ENCODE measurements around the gene MTIF3. TPM values are rescaled to one million over a fixed set of nuclear protein-coding genes. Genes with fewer than 3 reads are reported as not detected.

The MTIF3 gene
- total RNA-seq, 3 donors from 2014 or later = 67.5 to 146 (median 72.7) TPM

GRCh38 chr13:27406178-27406939 lies 44.0 kb downstream of the MTIF3 start:
- TF ChIP-seq POLR2A (IDR thresholded peaks at IDR 0.05) = no peak
- peak in 2 of 3 donors; percentile 42 to 49 for TF ChIP-seq CTCF (IDR thresholded peaks at IDR 0.05)
- TF ChIP-seq POLR2AphosphoS5 (IDR thresholded peaks at IDR 0.05) = no peak
- H3K4me1 ChIP-seq = no peaks in the 10 kb centered on the region
- H3K27me3 ChIP-seq = no peaks in the 10 kb centered on the region
- no peak overlapping the region for H3K27ac ChIP-seq
- H3K4me3 ChIP-seq = no peak overlapping the region
- no peak for DNase-seq (ENCODE audit: low spot score in 2 of 2)
- no peaks in the 10 kb centered on the region for H3K9me3 ChIP-seq
- intact Hi-C loops (cut with DNase I; ENCODE audit: low total_unique reads) = no loop called here
- H3K36me3 ChIP-seq = no peaks in the 10 kb centered on the region

- Histone ChIP-seq H3K36me3 (no peaks in the 10 kb centered on the region), H3K27ac (no peak overlapping the region), H3K4me1 (no peaks in the 10 kb centered on the region), H3K4me3 (no peak overlapping the region), H3K9me3 (no peaks in the 10 kb centered on the region), H3K27me3 (no peaks in the 10 kb centered on the region)
- DNase-seq (ENCODE audit: low spot score in 2 of 2) = no peak
- no peak for TF ChIP-seq CTCF (IDR thresholded peaks at IDR 0.05)
- no peak for TF ChIP-seq POLR2AphosphoS5 (IDR thresholded peaks at IDR 0.05)
- no peak for TF ChIP-seq POLR2A (IDR thresholded peaks at IDR 0.05)
- intact Hi-C loops (cut with DNase I; ENCODE audit: low total_unique reads) = no loop called here
Observed at GRCh38 chr13:27405546-27406134, 44.7 kb downstream of the MTIF3 start.

GRCh38 chr13:27404680-27405079 lies 45.7 kb downstream of the MTIF3 start:
- H3K27ac ChIP-seq = no peak overlapping the region
- H3K4me1 ChIP-seq = no peaks in the 10 kb centered on the region
- no peak overlapping the region for H3K4me3 ChIP-seq
- TF ChIP-seq POLR2AphosphoS5 (IDR thresholded peaks at IDR 0.05) (no peak), POLR2A (IDR thresholded peaks at IDR 0.05) (no peak)
- intact Hi-C loops (cut with DNase I; ENCODE audit: low total_unique reads) = no loop called here
- no peaks in the 10 kb centered on the region for H3K36me3 ChIP-seq
- H3K9me3 ChIP-seq = no peaks in the 10 kb centered on the region
- H3K27me3 ChIP-seq = no peaks in the 10 kb centered on the region
- no peak for DNase-seq (ENCODE audit: low spot score in 2 of 2)

- Histone ChIP-seq H3K4me1 (no peaks in the 10 kb centered on the region), H3K27me3 (no peaks in the 10 kb centered on the region), H3K27ac (peak overlapping the region in 1 of 2 donors; percentile 54), H3K4me3 (no peak overlapping the region), H3K36me3 (no peaks in the 10 kb centered on the region), H3K9me3 (no peaks in the 10 kb centered on the region)
- DNase-seq (ENCODE audit: low spot score in 2 of 2) = no peak
- no peak for TF ChIP-seq CTCF (IDR thresholded peaks at IDR 0.05)
- TF ChIP-seq POLR2A (IDR thresholded peaks at IDR 0.05) = no peak
- TF ChIP-seq POLR2AphosphoS5 (IDR thresholded peaks at IDR 0.05) = no peak
- intact Hi-C loops (cut with DNase I; ENCODE audit: low total_unique reads) = no loop called here
Observed at GRCh38 chr13:27403727-27404385, 46.5 kb downstream of the MTIF3 start.

- intact Hi-C loops (cut with DNase I; ENCODE audit: low total_unique reads) = no loop called here
- no peaks in the 10 kb centered on the region for H3K27me3 ChIP-seq
- no peaks in the 10 kb centered on the region for H3K9me3 ChIP-seq
- H3K36me3 ChIP-seq = no peaks in the 10 kb centered on the region
- H3K27ac ChIP-seq = peak overlapping the region in 1 of 2 donors; percentile 54
- H3K4me3 ChIP-seq = no peak overlapping the region
- no peak for DNase-seq (ENCODE audit: low spot score in 2 of 2)
- no peaks in the 10 kb centered on the region for H3K4me1 ChIP-seq
- TF ChIP-seq POLR2AphosphoS5 (IDR thresholded peaks at IDR 0.05) (no peak), CTCF (IDR thresholded peaks at IDR 0.05) (no peak), POLR2A (IDR thresholded peaks at IDR 0.05) (no peak)
Observed at GRCh38 chr13:27403203-27403678, 47.1 kb downstream of the MTIF3 start.

Data from breast epithelium (tissue), 4 donors.